Activated naive CD4-positive, alpha-beta T cell treated with anti-CD3 and anti-CD28 coated beads, Interleukin-2, amount 10 ng/mL, durations not matched to agents 7 days and 5 days (primary cell): ENCODE measurements around the gene RAMP1.
"Not testable (repeated sequence)": the region's sequence is repeated elsewhere in the genome, so short reads cannot be mapped to it uniquely, and the experiment has no call there.

Experiments
- CTCF ChIA-PET: fragments of 350-600 bp; sonication (Branson Sonifier 250); formaldehyde crosslinking; loops from one replicate; lab custom pipeline; 2021; ENCODE audit warnings: antibody characterized with exemption; lab: Charles Lee
- DNase-seq: peaks from one replicate; pipeline ENCODE4 v3.0.0-alpha.2; 2020
- H3K27ac Mint-ChIP-seq: one replicate; pipeline ENCODE4 v1.8.0; 2021; ENCODE audit warnings: mild to moderate bottlenecking, moderate library complexity, mixed read lengths
- H3K27me3 Mint-ChIP-seq: one replicate; pipeline ENCODE4 v1.8.0; 2021; ENCODE audit warnings: mild to moderate bottlenecking, mixed read lengths
- H3K36me3 Mint-ChIP-seq: one replicate; pipeline ENCODE4 v1.8.0; 2021; ENCODE audit warnings: mixed read lengths
- H3K4me1 Mint-ChIP-seq: one replicate; pipeline ENCODE4 v1.8.0; 2021; ENCODE audit warnings: mixed read lengths
- H3K4me3 Mint-ChIP-seq: one replicate; pipeline ENCODE4 v1.8.0; 2021; ENCODE audit warnings: mild to moderate bottlenecking, moderate library complexity, mixed read lengths
- H3K9me3 Mint-ChIP-seq: one replicate; pipeline ENCODE4 v1.8.0; 2021; ENCODE audit warnings: mixed read lengths

RAMP1 gene

GRCh38 chr2:237868074-237868473 lies 8.7 kb downstream of the RAMP1 start:
- H3K27ac Mint-ChIP-seq, H3K4me3 Mint-ChIP-seq, H3K9me3 Mint-ChIP-seq, H3K36me3 Mint-ChIP-seq, CTCF ChIA-PET, DNase-seq: not testable (repeated sequence)
- H3K4me1 Mint-ChIP-seq: peaks cover 24% of the 10 kb centered on the region
- H3K27me3 Mint-ChIP-seq: peaks cover 80% of the 10 kb centered on the region

GRCh38 chr2:237868631-237869342 lies 9.4 kb downstream of the RAMP1 start:
- no peak overlapping the region for H3K4me3 Mint-ChIP-seq
- DNase-seq: no peak
- peaks cover 82% of the 10 kb centered on the region for H3K27me3 Mint-ChIP-seq
- H3K27ac Mint-ChIP-seq: peak overlapping the region; percentile 56
- H3K9me3 Mint-ChIP-seq: no peaks in the 10 kb centered on the region
- CTCF ChIA-PET: no interaction called here
- peaks cover 31% of the 10 kb centered on the region for H3K4me1 Mint-ChIP-seq
- peaks cover 3% of the 10 kb centered on the region for H3K36me3 Mint-ChIP-seq

- H3K27me3 Mint-ChIP-seq: peaks cover 76% of the 10 kb centered on the region
- CTCF ChIA-PET: no interaction called here
- no peaks in the 10 kb centered on the region for H3K9me3 Mint-ChIP-seq
- no peak overlapping the region for H3K27ac Mint-ChIP-seq
- peaks cover 34% of the 10 kb centered on the region for H3K4me1 Mint-ChIP-seq
- peaks cover 3% of the 10 kb centered on the region for H3K36me3 Mint-ChIP-seq
- no peak for DNase-seq
- H3K4me3 Mint-ChIP-seq: no peak overlapping the region
Observed at GRCh38 chr2:237869343-237870102, 10.1 kb downstream of the RAMP1 start.

- no peak for DNase-seq
- no peak overlapping the region for H3K4me3 Mint-ChIP-seq
- H3K36me3 Mint-ChIP-seq: peaks cover 3% of the 10 kb centered on the region
- H3K9me3 Mint-ChIP-seq: no peaks in the 10 kb centered on the region
- H3K27ac Mint-ChIP-seq: no peak overlapping the region
- CTCF ChIA-PET: no interaction called here
- H3K27me3 Mint-ChIP-seq: peaks cover 74% of the 10 kb centered on the region
- peaks cover 34% of the 10 kb centered on the region for H3K4me1 Mint-ChIP-seq
Observed at GRCh38 chr2:237870126-237870525, 10.7 kb downstream of the RAMP1 start.

- no peaks in the 10 kb centered on the region for H3K9me3 Mint-ChIP-seq
- no peak overlapping the region for H3K27ac Mint-ChIP-seq
Observed at GRCh38 chr2:237870754-237871651, 11.6 kb downstream of the RAMP1 start.

GRCh38 chr2:237872178-237872887 lies 12.9 kb downstream of the RAMP1 start:
- H3K9me3 Mint-ChIP-seq: no peaks in the 10 kb centered on the region
- no peak overlapping the region for H3K27ac Mint-ChIP-seq
- no peak overlapping the region for H3K4me3 Mint-ChIP-seq
- no peak for DNase-seq
- peaks cover 59% of the 10 kb centered on the region for H3K27me3 Mint-ChIP-seq
- H3K36me3 Mint-ChIP-seq: peaks cover 3% of the 10 kb centered on the region
- CTCF ChIA-PET: no interaction called here
- H3K4me1 Mint-ChIP-seq: peaks cover 34% of the 10 kb centered on the region

More at GRCh38 chr2:237870754-237871651, 11.6 kb downstream of the RAMP1 start:
- Mint-ChIP-seq H3K4me1 (peaks cover 34% of the 10 kb centered on the region), H3K36me3 (peaks cover 3% of the 10 kb centered on the region), H3K4me3 (no peak overlapping the region), H3K27me3 (peaks cover 67% of the 10 kb centered on the region)
- CTCF ChIA-PET: no interaction called here
- DNase-seq: no peak

- CTCF ChIA-PET: interaction anchor here (0.9 kb wide), 1 partner anchor 16 kb away, joined by 3 read pairs; no protein-coding TSS in a partner anchor
- DNase-seq: peak; percentile 46
- no peaks in the 10 kb centered on the region for H3K9me3 Mint-ChIP-seq
- H3K27me3 Mint-ChIP-seq: peaks cover 51% of the 10 kb centered on the region
- H3K27ac Mint-ChIP-seq: peak overlapping the region; percentile 55
- peaks cover 3% of the 10 kb centered on the region for H3K36me3 Mint-ChIP-seq
- no peak overlapping the region for H3K4me3 Mint-ChIP-seq
- H3K4me1 Mint-ChIP-seq: peaks cover 31% of the 10 kb centered on the region
Observed at GRCh38 chr2:237873421-237873831, 14.0 kb downstream of the RAMP1 start.

- peaks cover 25% of the 10 kb centered on the region for H3K4me1 Mint-ChIP-seq
Observed at GRCh38 chr2:237873897-237874551, 14.6 kb downstream of the RAMP1 start.

GRCh38 chr2:237874585-237875161 lies 15.2 kb downstream of the RAMP1 start:
- H3K4me1 Mint-ChIP-seq: peaks cover 20% of the 10 kb centered on the region
- peaks cover 38% of the 10 kb centered on the region for H3K27me3 Mint-ChIP-seq
- H3K27ac Mint-ChIP-seq: no peak overlapping the region
- CTCF ChIA-PET: no interaction called here
- DNase-seq: no peak
- H3K4me3 Mint-ChIP-seq: no peak overlapping the region
- no peaks in the 10 kb centered on the region for H3K9me3 Mint-ChIP-seq
- H3K36me3 Mint-ChIP-seq: peaks cover 2% of the 10 kb centered on the region

More at GRCh38 chr2:237873897-237874551, 14.6 kb downstream of the RAMP1 start:
- Mint-ChIP-seq H3K27me3 (peaks cover 45% of the 10 kb centered on the region), H3K36me3 (peaks cover 2% of the 10 kb centered on the region), H3K4me3 (no peak overlapping the region), H3K27ac (peak overlapping the region; percentile 24), H3K9me3 (no peaks in the 10 kb centered on the region)
- CTCF ChIA-PET: interaction anchor here (0.9 kb wide), 1 partner anchor 16 kb away, joined by 3 read pairs; no protein-coding TSS in a partner anchor
- no peak for DNase-seq

- DNase-seq: no peak
- Mint-ChIP-seq H3K9me3 (no peaks in the 10 kb centered on the region), H3K36me3 (peaks cover under 1% of the 10 kb centered on the region), H3K27ac (no peak overlapping the region), H3K4me3 (no peak overlapping the region), H3K4me1 (peaks cover 19% of the 10 kb centered on the region), H3K27me3 (peaks cover 30% of the 10 kb centered on the region)
- CTCF ChIA-PET: no interaction called here
Observed at GRCh38 chr2:237875256-237876060, 16.0 kb downstream of the RAMP1 start.

GRCh38 chr2:237876061-237876526 lies 16.7 kb downstream of the RAMP1 start:
- CTCF ChIA-PET: no interaction called here
- H3K9me3 Mint-ChIP-seq: no peaks in the 10 kb centered on the region
- H3K27ac Mint-ChIP-seq: no peak overlapping the region
- no peak for DNase-seq
- peaks cover 15% of the 10 kb centered on the region for H3K4me1 Mint-ChIP-seq
- no peaks in the 10 kb centered on the region for H3K36me3 Mint-ChIP-seq
- no peak overlapping the region for H3K4me3 Mint-ChIP-seq
- peaks cover 24% of the 10 kb centered on the region for H3K27me3 Mint-ChIP-seq

- H3K36me3 Mint-ChIP-seq: no peaks in the 10 kb centered on the region
- H3K4me3 Mint-ChIP-seq: no peak overlapping the region
- CTCF ChIA-PET: no interaction called here
Observed at GRCh38 chr2:237876532-237876931, 17.1 kb downstream of the RAMP1 start.

More at GRCh38 chr2:237876532-237876931, 17.1 kb downstream of the RAMP1 start:
- Mint-ChIP-seq H3K27ac (no peak overlapping the region), H3K27me3 (peaks cover 20% of the 10 kb centered on the region), H3K4me1 (peaks cover 15% of the 10 kb centered on the region), H3K9me3 (no peaks in the 10 kb centered on the region)
- no peak for DNase-seq
